ENCODE data around the gene SPIRE2. TPM values are rescaled to one million over a fixed set of nuclear protein-coding genes. Genes with fewer than 3 reads are reported as not detected.
A peak's percentile ranks its signal among the peaks of the same experiment; 100 is the strongest.

SPIRE2 gene
- total RNA-seq, 1 experiment from 2014 or later: 13.1 TPM

- peak; percentile 62 for DNase-seq (ENCODE audit: low read depth)
- in situ Hi-C loops (cut with HindIII; ENCODE audit: low pct_unique_long_range_greater_than_20kb, low sequenced_read_pairs): no loop called here
Observed at GRCh38 chr16:89918453-89919347, 90.4 kb downstream of the SPIRE2 start, which contains the start of gene MC1R. Gene MC1R, plus strand, starts transcription at chr16:89918862. Its CDS starts 397 bp downstream, at chr16:89919259.

- in situ Hi-C loops (cut with HindIII; ENCODE audit: low pct_unique_long_range_greater_than_20kb, low sequenced_read_pairs): no loop called here
Observed at GRCh38 chr16:89919535-89920406, 91.5 kb downstream of the SPIRE2 start.

GRCh38 chr16:89920723-89921122, 92.4 kb downstream of the SPIRE2 start:
- no peak for DNase-seq (ENCODE audit: low read depth)
- in situ Hi-C loops (cut with HindIII; ENCODE audit: low pct_unique_long_range_greater_than_20kb, low sequenced_read_pairs): no loop called here

More at GRCh38 chr16:89919535-89920406, 91.5 kb downstream of the SPIRE2 start:
- DNase-seq (ENCODE audit: low read depth): no peak

Other genes with a start within 250 kb of the SPIRE2 start
- not detected in 2 replicates for gene DPEP1, start 214.8 kb upstream of the SPIRE2 start, total RNA-seq (2014; rRNA removed; shearing (Covaris generic); ENCODE audit: low replicate concordance)
- 159 and 214 TPM in 2 replicates for gene CHMP1A, start 170.8 kb upstream of the SPIRE2 start, total RNA-seq (2014; rRNA removed; shearing (Covaris generic); ENCODE audit: low replicate concordance)
- gene SPATA33, start 170.6 kb upstream of the SPIRE2 start, total RNA-seq (2014; rRNA removed; shearing (Covaris generic); ENCODE audit: low replicate concordance): 13.8 and 21.9 TPM in 2 replicates
- gene CDK10, start 141.8 kb upstream of the SPIRE2 start, total RNA-seq (2014; rRNA removed; shearing (Covaris generic); ENCODE audit: low replicate concordance): 48.7 and 65.2 TPM in 2 replicates
- gene SPATA2L, start 126.8 kb upstream of the SPIRE2 start, total RNA-seq (2014; rRNA removed; shearing (Covaris generic); ENCODE audit: low replicate concordance): 26.2 and 37.4 TPM in 2 replicates
- gene VPS9D1, start 107.6 kb upstream of the SPIRE2 start, total RNA-seq (2014; rRNA removed; shearing (Covaris generic); ENCODE audit: low replicate concordance): 13.5 and 19.1 TPM in 2 replicates
- 7.6 and 12.9 TPM in 2 replicates for gene ZNF276, start 106.9 kb upstream of the SPIRE2 start, total RNA-seq (2014; rRNA removed; shearing (Covaris generic); ENCODE audit: low replicate concordance)
- 33.5 and 36.8 TPM in 2 replicates for gene FANCA, start 11.8 kb upstream of the SPIRE2 start, total RNA-seq (2014; rRNA removed; shearing (Covaris generic); ENCODE audit: low replicate concordance)
- 141 and 237 TPM in 2 replicates for gene TCF25, start 45.1 kb downstream of the SPIRE2 start, total RNA-seq (2014; rRNA removed; shearing (Covaris generic); ENCODE audit: low replicate concordance)
- gene MC1R, start 90.4 kb downstream of the SPIRE2 start, total RNA-seq (2014; rRNA removed; shearing (Covaris generic); ENCODE audit: low replicate concordance): 12.3 and 13.4 TPM in 2 replicates
- gene TUBB3, start 94.9 kb downstream of the SPIRE2 start, total RNA-seq (2014; rRNA removed; shearing (Covaris generic); ENCODE audit: low replicate concordance): 116 and 131 TPM in 2 replicates
- 91.8 and 94.0 TPM in 2 replicates for gene DEF8, start 120.3 kb downstream of the SPIRE2 start, total RNA-seq (2014; rRNA removed; shearing (Covaris generic); ENCODE audit: low replicate concordance)
- 0.49 and 2.7 TPM in 2 replicates for gene DBNDD1, start 191.0 kb downstream of the SPIRE2 start, total RNA-seq (2014; rRNA removed; shearing (Covaris generic); ENCODE audit: low replicate concordance)
- gene PRDM7, start 248.9 kb downstream of the SPIRE2 start, total RNA-seq (2014; rRNA removed; shearing (Covaris generic); ENCODE audit: low replicate concordance): not detected in 2 replicates